ENCODE measurements around the gene AGAP3. TPM values are rescaled to one million over a fixed set of nuclear protein-coding genes. Genes with fewer than 3 reads are reported as not detected.

AGAP3 gene
- total RNA-seq, 4 donors from 2014 or later = 68.6 to 100 (median 72.2) TPM

GRCh38 chr7:151181011-151181431, 94.7 kb downstream of the AGAP3 start:
- DNase-seq = no peak
- Histone ChIP-seq H3K27ac (no peak overlapping the region), H3K27me3 (peaks cover 0 to 48% (median 0%) of the 10 kb centered on the region in 4 donors), H3K36me3 (no peaks in the 10 kb centered on the region), H3K9me3 (no peaks in the 10 kb centered on the region), H3K4me3 (no peak overlapping the region), H3K4me1 (no peaks in the 10 kb centered on the region)
- intact Hi-C loops (cut with DNase I) = no loop called here
- no peak for TF ChIP-seq POLR2A (IDR thresholded peaks at IDR 0.05)
- no peak for TF ChIP-seq CTCF (IDR thresholded peaks at IDR 0.05)
- WGBS, 2 donors = 78 to 100% methylated on average over 1 to 7 of the region's 22 CpGs

GRCh38 chr7:151185762-151186639, 99.7 kb downstream of the AGAP3 start:
- WGBS, 2 donors = 78 to 84% methylated on average over 7 to 14 of the region's 16 CpGs
- Histone ChIP-seq H3K4me3 (no peak overlapping the region), H3K27ac (no peak overlapping the region), H3K4me1 (no peaks in the 10 kb centered on the region), H3K36me3 (no peaks in the 10 kb centered on the region), H3K9me3 (no peaks in the 10 kb centered on the region), H3K27me3 (peaks cover 0 to 20% (median 0%) of the 10 kb centered on the region in 4 donors)
- DNase-seq = no peak
- intact Hi-C loops (cut with DNase I) = no loop called here
- no peak for TF ChIP-seq POLR2A (IDR thresholded peaks at IDR 0.05)
- TF ChIP-seq CTCF (IDR thresholded peaks at IDR 0.05) = no peak

- Histone ChIP-seq H3K4me3 (no peak within 1 kb of the TSS), H3K36me3 (no peaks in the 10 kb centered on the region), H3K27ac (no peak within 1 kb of the TSS), H3K9me3 (no peaks in the 10 kb centered on the region), H3K4me1 (no peaks in the 10 kb centered on the region), H3K27me3 (peaks cover 0 to 16% (median 0%) of the 10 kb centered on the region in 4 donors)
- 74 to 82% methylated on average over 3 to 13 of the region's 22 CpGs for WGBS, 2 donors
- intact Hi-C loops (cut with DNase I) = no loop called here
- no peak for DNase-seq
- no peak for TF ChIP-seq CTCF (IDR thresholded peaks at IDR 0.05)
- no peak for TF ChIP-seq POLR2A (IDR thresholded peaks at IDR 0.05)
Observed at GRCh38 chr7:151186640-151187408, 100.5 kb downstream of the AGAP3 start, which contains the start of gene ASB10. TSS of gene ASB10 (minus strand) at chr7:151187250. CDS start at chr7:151187130, 120 bp downstream.

- Histone ChIP-seq H3K27me3 (peaks cover 0 to 14% (median 0%) of the 10 kb centered on the region in 4 donors), H3K9me3 (no peaks in the 10 kb centered on the region), H3K4me1 (no peaks in the 10 kb centered on the region), H3K4me3 (no peak overlapping the region), H3K27ac (no peak overlapping the region), H3K36me3 (no peaks in the 10 kb centered on the region)
- no peak for TF ChIP-seq CTCF (IDR thresholded peaks at IDR 0.05)
- no peak for TF ChIP-seq POLR2A (IDR thresholded peaks at IDR 0.05)
- no peak for DNase-seq
- 50 to 70% methylated on average over 7 to 10 of the region's 22 CpGs for WGBS, 2 donors
- intact Hi-C loops (cut with DNase I) = no loop called here
Observed at GRCh38 chr7:151187409-151188251, 101.4 kb downstream of the AGAP3 start.

Measured in esophagus squamous epithelium (tissue), 5 donors.